Activated CD4-positive, alpha-beta memory T cell treated with anti-CD3 and anti-CD28 coated beads for 36 hours (primary cell): Measurements from ENCODE around the gene COL16A1. TPM values are rescaled to one million over a fixed set of nuclear protein-coding genes. Genes with fewer than 3 reads are reported as not detected.

Experiments
- CTCF ChIA-PET: fragments of 350-600 bp; sonication (Branson Sonifier 250); formaldehyde crosslinking; loops from one replicate; lab custom pipeline; 2021; ENCODE audit warnings: antibody characterized with exemption, inconsistent platforms; lab: Charles Lee
- POLR2A ChIA-PET: fragments of 350-600 bp; sonication (Branson Sonifier 250); formaldehyde crosslinking; loops from one replicate; lab custom pipeline; 2021; ENCODE audit warnings: antibody characterized with exemption; lab: Charles Lee
- DNase-seq: peaks from one replicate; pipeline ENCODE4 v3.0.0-alpha.2; 2020
- H3K27ac Mint-ChIP-seq: one replicate; pipeline ENCODE4 v1.8.0; 2021; ENCODE audit warnings: mixed read lengths
- H3K27me3 Mint-ChIP-seq: one replicate; pipeline ENCODE4 v1.8.0; 2021; ENCODE audit warnings: mixed read lengths
- H3K36me3 Mint-ChIP-seq: one replicate; pipeline ENCODE4 v1.8.0; 2021; ENCODE audit warnings: mixed read lengths
- H3K4me1 Mint-ChIP-seq: one replicate; pipeline ENCODE4 v1.8.0; 2021; ENCODE audit warnings: low read depth, mixed read lengths
- H3K4me3 Mint-ChIP-seq: one replicate; pipeline ENCODE4 v1.8.0; 2021; ENCODE audit warnings: mild to moderate bottlenecking, mixed read lengths
- H3K9me3 Mint-ChIP-seq: one replicate; pipeline ENCODE4 v1.8.0; 2021; ENCODE audit warnings: mixed read lengths
- intact Hi-C: fragments of 100-400 bp; cut with micrococcal nuclease; formaldehyde crosslinking; loops from one replicate; pipeline ENCODE4 v1.15.1; 2023
- total RNA-seq, 2 experiments: library from RNA; stranded (reverse); gene quantifications; one replicate each; pipeline ENCODE4 v1.2.3, GENCODE V29; 2021

COL16A1 gene
- total RNA-seq, 2 experiments from 2014 or later, result 0.12 to 0.45 TPM

DNA sequence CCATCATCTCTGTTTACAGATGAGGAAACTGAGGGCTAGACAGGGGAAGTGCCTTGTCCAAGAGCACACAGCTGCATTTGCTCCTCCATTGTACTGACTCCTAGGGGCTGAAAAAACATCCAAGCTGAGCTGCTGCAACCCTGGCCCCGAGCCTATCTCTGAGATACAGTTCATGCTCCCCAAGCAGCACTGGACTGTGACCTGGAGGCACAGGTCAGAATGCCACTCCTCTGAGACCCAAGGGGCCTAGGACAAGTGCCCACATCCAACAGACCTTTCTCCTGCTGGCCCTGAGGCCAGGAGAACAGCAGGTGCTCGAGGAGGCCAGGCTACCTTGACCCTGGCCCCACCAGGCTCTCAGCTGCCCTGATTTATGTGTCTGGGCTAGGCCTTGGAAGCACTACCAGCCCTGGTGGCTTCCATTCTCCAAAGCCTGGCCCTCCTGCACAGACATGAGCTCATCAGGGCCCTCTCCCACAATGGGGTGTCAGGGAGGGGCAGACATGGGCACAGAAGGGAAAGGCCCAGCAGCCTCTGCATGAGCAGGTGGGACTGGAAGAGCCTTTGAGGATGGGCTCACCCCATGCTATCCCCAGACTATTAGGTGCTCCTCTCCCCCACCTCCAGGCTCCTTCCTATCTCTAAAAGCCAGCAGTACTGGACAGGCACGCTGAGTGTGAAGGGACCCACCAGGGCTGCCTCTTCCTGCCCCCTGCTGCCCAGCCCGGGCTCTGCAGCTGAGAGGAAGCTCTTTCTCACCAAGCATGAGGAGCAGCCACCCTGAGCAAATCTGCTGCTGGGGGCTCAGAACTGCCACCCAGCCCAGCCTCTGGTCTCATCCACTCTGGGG is 41.5 kb upstream of the COL16A1 start:
- Mint-ChIP-seq H3K9me3 (no peaks in the 10 kb centered on the region), H3K36me3 (no peaks in the 10 kb centered on the region), H3K4me1 (peaks cover under 1% of the 10 kb centered on the region), H3K27ac (no peak overlapping the region), H3K27me3 (peaks cover 1% of the 10 kb centered on the region), H3K4me3 (no peak overlapping the region)
- intact Hi-C loops, result loop anchor here (1.0 to 5.0 kb wide), 2 partner anchors 33 to 82 kb away; no protein-coding TSS in a partner anchor
- CTCF ChIA-PET, result interaction anchor here (0.7 to 2.6 kb wide), 30 partner anchors 10 to 197 kb away, joined by 3 to 29 read pairs (median 4); partner anchors contain the start of gene PEF1
- DNase-seq, result peak; percentile 76
- POLR2A ChIA-PET, result no interaction called here

- H3K36me3 Mint-ChIP-seq, result no peaks in the 10 kb centered on the region
- intact Hi-C loops, result no loop called here
- DNase-seq, result no peak
Observed at GRCh38 chr1:31744165-31744888, 40.5 kb upstream of the COL16A1 start.

GRCh38 chr1:31742462-31743212 is 38.8 kb upstream of the COL16A1 start:
- Mint-ChIP-seq H3K4me1 (peaks cover 6% of the 10 kb centered on the region), H3K27ac (no peak overlapping the region), H3K9me3 (no peaks in the 10 kb centered on the region), H3K4me3 (no peak overlapping the region), H3K36me3 (no peaks in the 10 kb centered on the region), H3K27me3 (no peaks in the 10 kb centered on the region)
- DNase-seq, result no peak
- ChIA-PET POLR2A (interaction anchor here (0.7 kb wide), 1 partner anchor 8 kb away, joined by 3 read pairs; no protein-coding TSS in a partner anchor), CTCF (interaction anchor here (1.1 kb wide), 1 partner anchor 46 kb away, joined by 4 read pairs; no protein-coding TSS in a partner anchor)
- intact Hi-C loops, result no loop called here

More at GRCh38 chr1:31744165-31744888, 40.5 kb upstream of the COL16A1 start:
- no peak overlapping the region for H3K4me3 Mint-ChIP-seq
- POLR2A ChIA-PET, result no interaction called here
- H3K27ac Mint-ChIP-seq, result no peak overlapping the region
- peaks cover 5% of the 10 kb centered on the region for H3K4me1 Mint-ChIP-seq
- no peaks in the 10 kb centered on the region for H3K9me3 Mint-ChIP-seq
- CTCF ChIA-PET, result interaction anchor here (0.7 to 2.6 kb wide), 10 partner anchors 9 to 181 kb away, joined by 3 to 29 read pairs (median 6); no protein-coding TSS in a partner anchor
- H3K27me3 Mint-ChIP-seq, result peaks cover 1% of the 10 kb centered on the region

DNA sequence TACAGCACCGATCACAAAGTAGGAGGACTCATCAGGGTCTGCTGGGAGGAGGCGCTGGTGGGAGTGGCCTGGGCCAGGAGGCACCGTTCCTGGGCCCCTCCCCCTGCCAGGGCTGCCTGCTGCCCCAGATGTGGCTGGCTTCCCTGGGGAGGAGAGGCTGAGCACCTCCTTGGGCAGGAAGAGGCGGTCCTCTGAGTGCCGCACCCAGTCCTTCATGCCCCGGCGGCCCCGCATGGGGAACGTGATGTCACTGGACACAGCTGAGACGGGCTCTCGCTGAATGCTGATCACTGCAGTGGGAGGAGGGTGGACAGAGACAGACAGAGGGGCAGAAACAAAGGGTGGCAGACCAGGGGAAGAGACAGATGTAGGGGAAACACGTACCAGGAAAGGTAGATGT is 35.5 kb upstream of the COL16A1 start:
- POLR2A ChIA-PET, result no interaction called here
- H3K36me3 Mint-ChIP-seq, result no peaks in the 10 kb centered on the region

DNA sequence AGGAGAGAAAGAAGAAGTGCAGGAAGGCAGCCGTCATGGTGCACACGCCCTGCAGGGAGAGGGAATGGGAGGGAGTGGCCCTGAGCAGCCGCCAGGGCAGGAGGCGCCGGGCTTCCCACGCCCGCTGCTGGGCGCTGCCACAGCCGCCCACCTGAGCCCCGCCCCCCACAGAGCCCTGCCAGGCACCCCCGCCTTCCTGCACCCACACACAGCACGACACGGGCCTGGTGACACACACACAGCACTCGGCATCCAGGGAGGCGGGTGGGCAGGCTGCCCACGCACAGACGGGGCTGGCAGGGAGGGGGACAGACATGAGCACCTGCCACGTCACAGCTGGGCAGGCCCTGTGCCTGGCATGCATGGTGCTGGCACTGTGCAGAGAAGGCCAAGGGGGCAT is 32.9 kb upstream of the COL16A1 start:
- H3K9me3 Mint-ChIP-seq, result no peaks in the 10 kb centered on the region
- CTCF ChIA-PET, result interaction anchor here (1.1 to 3.0 kb wide), 2 partner anchors 9 to 11 kb away, joined by 3 to 13 read pairs; no protein-coding TSS in a partner anchor
- H3K27me3 Mint-ChIP-seq, result no peaks in the 10 kb centered on the region
- no peak overlapping the region for H3K4me3 Mint-ChIP-seq
- peak; percentile 37 for DNase-seq
- POLR2A ChIA-PET, result no interaction called here
- intact Hi-C loops, result no loop called here
- peaks cover 17% of the 10 kb centered on the region for H3K4me1 Mint-ChIP-seq
- no peaks in the 10 kb centered on the region for H3K36me3 Mint-ChIP-seq
- H3K27ac Mint-ChIP-seq, result no peak overlapping the region

More for the DNA sequence above, 35.5 kb upstream of the COL16A1 start:
- no peak overlapping the region for H3K27ac Mint-ChIP-seq
- CTCF ChIA-PET, result interaction anchor here (1.6 to 2.0 kb wide), 2 partner anchors 24 to 50 kb away, joined by 6 read pairs; no protein-coding TSS in a partner anchor
- H3K27me3 Mint-ChIP-seq, result no peaks in the 10 kb centered on the region
- intact Hi-C loops, result no loop called here
- DNase-seq, result peak; percentile 76
- H3K4me3 Mint-ChIP-seq, result no peak overlapping the region
- H3K9me3 Mint-ChIP-seq, result no peaks in the 10 kb centered on the region
- H3K4me1 Mint-ChIP-seq, result peaks cover 17% of the 10 kb centered on the region

- DNase-seq, result no peak
- H3K27ac Mint-ChIP-seq, result no peak overlapping the region
- no peaks in the 10 kb centered on the region for H3K27me3 Mint-ChIP-seq
- CTCF ChIA-PET, result interaction anchor here (1.1 to 3.0 kb wide), 3 partner anchors 10 to 72 kb away, joined by 3 to 13 read pairs (median 4); no protein-coding TSS in a partner anchor
- H3K36me3 Mint-ChIP-seq, result no peaks in the 10 kb centered on the region
- H3K9me3 Mint-ChIP-seq, result no peaks in the 10 kb centered on the region
- POLR2A ChIA-PET, result no interaction called here
- H3K4me3 Mint-ChIP-seq, result no peak overlapping the region
- H3K4me1 Mint-ChIP-seq, result peaks cover 17% of the 10 kb centered on the region
- intact Hi-C loops, result no loop called here
Observed at GRCh38 chr1:31735571-31735970, 31.8 kb upstream of the COL16A1 start.

GRCh38 chr1:31734582-31735107 is 30.8 kb upstream of the COL16A1 start:
- Mint-ChIP-seq H3K4me3 (no peak overlapping the region), H3K9me3 (no peaks in the 10 kb centered on the region), H3K36me3 (no peaks in the 10 kb centered on the region), H3K27me3 (no peaks in the 10 kb centered on the region), H3K4me1 (peaks cover 15% of the 10 kb centered on the region), H3K27ac (no peak overlapping the region)
- CTCF ChIA-PET, result interaction anchor here (1.2 to 3.0 kb wide), 4 partner anchors 11 to 55 kb away, joined by 3 to 13 read pairs (median 5); no protein-coding TSS in a partner anchor
- POLR2A ChIA-PET, result no interaction called here
- intact Hi-C loops, result no loop called here
- no peak for DNase-seq

DNA sequence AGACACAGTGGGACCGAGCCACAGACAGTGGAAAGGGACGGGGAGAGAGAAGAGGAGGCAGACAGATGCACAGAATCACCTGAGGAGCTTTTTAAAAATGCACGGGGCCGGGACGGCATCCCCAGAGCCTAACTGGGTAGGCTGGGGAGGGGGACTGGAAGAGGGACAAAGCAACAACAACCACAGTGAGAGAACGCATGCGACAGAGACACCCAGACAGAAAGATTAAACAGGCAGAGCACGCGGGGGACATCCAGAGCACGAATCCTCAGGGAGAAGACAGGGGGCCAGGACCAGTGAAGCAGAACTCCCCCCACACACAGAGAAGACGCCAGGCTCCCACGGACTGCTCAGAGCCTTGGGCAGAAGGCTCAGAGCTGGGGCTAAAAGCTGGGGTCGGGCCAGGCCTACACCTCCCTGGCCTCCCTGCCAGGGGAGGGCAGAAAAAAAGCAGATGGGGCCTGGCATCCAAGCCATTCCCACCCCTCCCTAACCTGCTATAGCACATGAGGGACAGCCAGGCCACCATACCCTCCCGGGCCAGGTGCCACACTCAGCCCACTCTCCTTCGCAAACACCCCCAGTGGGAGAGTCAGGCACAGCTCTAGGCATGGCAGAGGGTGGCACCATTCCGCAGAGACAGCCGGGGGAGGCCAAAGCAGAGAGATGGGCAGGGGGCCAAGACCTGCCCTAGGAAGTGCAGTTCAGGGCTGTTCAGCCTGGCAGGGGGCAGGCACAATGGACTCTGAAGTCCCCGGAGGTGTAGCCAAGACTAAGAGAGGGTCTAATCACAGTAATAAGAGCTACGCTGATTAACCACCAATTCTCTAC is 29.8 kb upstream of the COL16A1 start:
- Mint-ChIP-seq H3K27me3 (no peaks in the 10 kb centered on the region), H3K4me1 (peaks cover 11% of the 10 kb centered on the region), H3K36me3 (no peaks in the 10 kb centered on the region), H3K4me3 (no peak overlapping the region), H3K9me3 (no peaks in the 10 kb centered on the region), H3K27ac (no peak overlapping the region)
- CTCF ChIA-PET, result interaction anchor here (1.2 to 3.0 kb wide), 4 partner anchors 12 to 56 kb away, joined by 3 to 13 read pairs (median 5); no protein-coding TSS in a partner anchor
- no peak for DNase-seq
- POLR2A ChIA-PET, result no interaction called here
- intact Hi-C loops, result no loop called here

DNA sequence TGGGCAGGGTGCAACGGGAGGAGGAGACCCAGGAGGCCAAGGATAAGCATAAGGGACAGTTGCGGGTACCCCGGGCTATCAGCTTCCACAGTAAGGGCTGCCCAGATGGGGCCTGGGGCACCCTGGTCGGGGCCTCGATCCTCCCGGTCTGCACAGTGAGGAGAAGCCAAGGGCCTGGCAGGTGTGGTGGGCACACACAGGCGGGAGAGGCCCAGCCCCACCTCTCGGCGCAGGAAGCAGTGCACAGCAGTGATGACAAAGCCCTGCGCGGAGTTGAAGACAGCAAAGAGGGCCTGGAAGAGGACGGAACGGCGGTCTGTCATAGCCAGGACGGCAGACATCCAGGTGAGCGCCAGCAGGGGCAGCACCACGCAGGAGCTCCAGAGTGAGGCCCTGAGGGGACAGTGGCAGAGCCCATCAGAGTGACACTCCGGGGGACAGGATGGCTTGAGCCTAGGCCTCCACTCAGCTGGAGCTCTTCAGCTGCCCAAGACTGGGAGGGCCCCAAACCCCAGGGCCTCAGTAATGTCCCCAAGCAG is 29.0 kb upstream of the COL16A1 start:
- Mint-ChIP-seq H3K4me1 (peaks cover 11% of the 10 kb centered on the region), H3K27ac (no peak overlapping the region), H3K9me3 (no peaks in the 10 kb centered on the region), H3K27me3 (no peaks in the 10 kb centered on the region), H3K36me3 (no peaks in the 10 kb centered on the region), H3K4me3 (no peak overlapping the region)
- CTCF ChIA-PET, result interaction anchor here (2.0 kb wide), 1 partner anchor 56 kb away, joined by 6 read pairs; no protein-coding TSS in a partner anchor
- POLR2A ChIA-PET, result no interaction called here
- intact Hi-C loops, result no loop called here
- DNase-seq, result no peak

GRCh38 chr1:31732343-31732742 is 28.5 kb upstream of the COL16A1 start:
- Mint-ChIP-seq H3K4me3 (no peak overlapping the region), H3K36me3 (no peaks in the 10 kb centered on the region), H3K9me3 (no peaks in the 10 kb centered on the region), H3K4me1 (peaks cover 11% of the 10 kb centered on the region), H3K27me3 (no peaks in the 10 kb centered on the region), H3K27ac (no peak overlapping the region)
- ChIA-PET POLR2A (no interaction called here), CTCF (no interaction called here)
- intact Hi-C loops, result no loop called here
- DNase-seq, result no peak
